HG02571 (cell line): ENCODE measurements around the gene VDR.
"Not testable (repeated sequence)": the region's sequence is repeated elsewhere in the genome, so short reads cannot be mapped to it uniquely, and the experiment has no call there.

Source experiments
- ATAC-seq: cut with Tn5 transposase; IDR thresholded peaks from one replicate; pipeline ENCODE4 v1.9.1; 2021; ENCODE audit warnings: mild to moderate bottlenecking, moderate library complexity; ENCODE audit not compliant: unreplicated experiment

Gene VDR

DNA sequence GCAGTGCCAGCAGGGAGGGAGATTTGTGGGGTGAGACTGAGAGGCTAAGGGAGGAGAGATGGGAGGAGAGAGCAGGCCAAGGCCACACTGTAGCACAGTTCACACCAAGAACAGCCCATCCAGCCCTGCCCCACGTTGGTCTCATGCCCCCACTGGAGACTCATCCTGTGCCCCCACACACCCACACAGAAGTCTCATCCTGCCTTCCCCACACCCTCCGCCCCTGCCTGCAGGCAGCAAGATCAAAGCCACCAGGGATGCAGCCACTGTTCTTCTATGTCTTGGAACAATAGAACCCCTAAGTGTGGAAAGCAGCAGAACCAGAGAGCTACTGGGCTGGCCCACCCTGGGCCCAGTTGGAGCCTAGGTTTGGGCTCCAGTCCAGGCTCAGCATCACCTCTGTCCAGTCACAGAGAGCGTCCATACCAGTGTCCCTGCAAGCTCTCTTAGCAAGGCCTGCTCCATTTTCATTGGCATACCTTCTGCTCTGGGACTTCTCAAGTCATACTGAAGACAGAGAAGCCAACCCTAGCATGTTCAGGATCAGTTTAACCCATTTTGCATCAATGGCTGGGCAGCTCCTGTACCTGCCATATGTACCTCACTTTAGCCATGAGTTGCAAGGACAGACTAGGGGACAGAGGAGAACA lies 53.4 kb downstream of the VDR start:
- ATAC-seq: no peak

GRCh38 chr12:47850153-47851084 lies 54.4 kb downstream of the VDR start:
- ATAC-seq: no peak

DNA sequence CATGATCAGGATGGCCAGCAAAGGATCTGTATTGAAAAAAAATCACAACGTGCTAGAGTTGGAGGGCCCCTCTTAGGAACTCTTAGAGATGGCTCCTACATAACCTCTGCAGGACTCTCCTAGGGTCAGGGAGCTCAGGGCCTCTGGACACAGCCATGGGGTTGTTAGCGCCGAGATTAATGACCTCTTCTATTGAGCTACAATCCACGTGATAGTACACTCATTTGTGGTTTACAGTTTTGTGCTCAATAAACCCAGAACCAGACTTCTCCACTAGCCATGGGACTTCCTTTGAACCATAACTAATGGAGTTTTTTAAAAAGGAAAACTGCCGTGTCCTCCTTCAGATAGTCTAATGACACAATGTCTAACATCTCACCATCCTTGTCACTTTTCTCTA lies 55.5 kb downstream of the VDR start:
- no peak for ATAC-seq

- ATAC-seq: no peak
These were observed 55.9 kb downstream of the VDR start for GRCh38 chr12:47848853-47849252.

- ATAC-seq: no peak
These were observed 58.3 kb downstream of the VDR start for GRCh38 chr12:47846294-47846996.

DNA sequence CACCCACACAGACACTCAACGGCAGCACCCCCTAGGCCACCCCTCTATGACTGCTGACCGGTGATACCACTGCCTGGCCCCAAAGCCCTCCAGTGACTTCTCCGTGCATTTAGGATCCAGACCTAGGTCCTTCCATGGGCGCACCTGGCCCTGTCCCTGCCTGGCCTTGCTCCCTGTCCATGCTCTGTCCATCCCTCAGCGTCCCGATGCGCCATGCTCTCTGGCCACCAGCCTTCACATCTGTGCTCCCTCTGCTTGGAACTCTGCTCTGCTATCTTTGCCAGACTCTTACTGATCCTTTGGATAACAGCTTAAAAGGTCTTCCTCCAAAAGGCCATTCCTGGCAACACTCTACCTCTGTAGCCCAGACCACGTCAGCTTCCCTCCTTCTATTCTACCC lies 59.7 kb downstream of the VDR start:
- ATAC-seq: no peak

DNA sequence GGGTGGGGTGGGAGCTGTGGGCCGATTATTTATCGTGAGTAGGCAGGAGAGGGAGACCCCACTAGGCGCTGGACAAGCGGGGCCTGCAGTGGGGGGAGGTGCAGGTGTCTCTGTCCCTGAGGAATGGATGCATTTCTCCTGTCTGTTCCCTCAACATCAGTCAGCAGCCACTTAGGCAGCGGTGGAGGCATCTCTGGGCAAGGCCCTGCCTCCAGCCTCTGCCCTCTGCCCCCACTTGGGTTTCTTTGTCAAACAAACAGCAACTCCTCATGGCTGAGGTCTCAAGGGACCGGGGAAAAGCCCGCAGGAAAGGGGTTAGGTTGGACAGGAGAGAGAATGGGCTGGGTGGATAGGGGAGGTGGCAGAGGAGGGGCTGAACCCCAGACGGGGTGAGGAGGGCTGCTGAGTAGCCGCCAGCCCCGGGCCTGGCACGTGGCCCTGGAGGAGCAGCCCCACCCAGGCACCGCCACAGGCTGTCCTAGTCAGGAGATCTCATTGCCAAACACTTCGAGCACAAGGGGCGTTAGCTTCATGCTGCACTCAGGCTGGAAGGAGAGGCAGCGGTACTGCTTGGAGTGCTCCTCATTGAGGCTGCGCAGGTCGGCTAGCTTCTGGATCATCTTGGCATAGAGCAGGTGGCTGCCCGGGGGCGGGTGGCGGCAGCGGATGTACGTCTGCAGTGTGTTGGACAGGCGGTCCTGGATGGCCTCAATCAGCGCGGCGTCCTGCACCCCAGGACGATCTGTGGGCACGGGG lies 60.4 kb downstream of the VDR start:
- no peak for ATAC-seq

DNA sequence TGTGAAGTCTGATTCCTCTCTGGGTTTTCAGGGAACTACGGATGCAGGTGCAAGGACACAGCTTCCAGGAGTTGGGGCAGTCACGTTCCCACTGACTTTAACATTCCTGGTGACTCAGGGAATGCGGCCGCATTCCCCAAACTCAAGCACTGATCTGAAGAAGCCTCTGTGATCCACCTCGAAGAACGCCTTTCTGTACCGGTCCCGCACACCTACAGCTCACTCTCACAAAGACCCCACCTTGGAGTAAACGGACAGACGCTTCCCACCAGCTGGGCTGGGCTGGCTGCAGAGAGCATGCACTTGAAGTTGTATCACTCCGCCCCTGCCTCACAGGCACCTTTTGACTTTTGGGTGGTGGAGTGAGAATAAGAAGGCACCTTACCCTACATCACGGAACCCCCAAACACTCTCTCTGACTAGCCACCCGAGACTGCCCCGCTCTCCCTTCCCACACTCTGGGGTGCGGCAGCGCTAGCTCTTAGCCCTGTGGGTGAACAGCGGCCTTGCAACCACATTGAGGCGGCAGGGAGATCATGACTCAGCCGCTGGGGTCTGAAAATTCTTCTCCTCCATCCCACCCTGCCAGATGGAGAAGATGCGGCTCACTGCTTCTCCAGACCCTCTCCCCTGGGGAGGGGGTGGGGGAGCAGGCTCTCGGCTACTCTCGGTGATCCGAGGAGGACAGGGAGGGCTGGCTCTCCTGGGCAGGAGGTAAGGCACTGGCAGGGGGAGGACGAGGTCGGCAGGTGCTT lies 61.4 kb downstream of the VDR start:
- no peak for ATAC-seq

- not testable (repeated sequence) for ATAC-seq
These were observed 62.3 kb downstream of the VDR start for GRCh38 chr12:47842543-47842942.

GRCh38 chr12:47841910-47842309 lies 62.9 kb downstream of the VDR start:
- ATAC-seq: no peak

DNA sequence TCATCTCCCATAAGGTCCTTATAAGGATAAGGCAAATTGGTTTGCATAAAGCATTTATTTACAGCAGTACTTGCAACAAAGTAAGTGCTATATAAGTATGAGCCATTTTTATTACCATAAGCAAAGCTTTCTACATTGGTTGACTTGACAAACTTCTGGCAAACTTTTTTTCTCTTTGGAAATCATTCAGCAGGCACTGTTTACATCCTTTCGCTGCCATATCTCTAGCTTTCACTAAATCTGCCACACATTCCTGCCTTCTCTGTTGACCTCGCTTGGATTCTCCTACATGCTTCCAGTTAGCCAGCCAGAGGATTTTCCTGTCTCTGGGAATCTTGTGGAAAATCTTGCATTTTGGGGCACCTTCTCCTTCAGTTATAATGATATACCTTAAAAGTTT lies 63.3 kb downstream of the VDR start:
- no peak for ATAC-seq

DNA sequence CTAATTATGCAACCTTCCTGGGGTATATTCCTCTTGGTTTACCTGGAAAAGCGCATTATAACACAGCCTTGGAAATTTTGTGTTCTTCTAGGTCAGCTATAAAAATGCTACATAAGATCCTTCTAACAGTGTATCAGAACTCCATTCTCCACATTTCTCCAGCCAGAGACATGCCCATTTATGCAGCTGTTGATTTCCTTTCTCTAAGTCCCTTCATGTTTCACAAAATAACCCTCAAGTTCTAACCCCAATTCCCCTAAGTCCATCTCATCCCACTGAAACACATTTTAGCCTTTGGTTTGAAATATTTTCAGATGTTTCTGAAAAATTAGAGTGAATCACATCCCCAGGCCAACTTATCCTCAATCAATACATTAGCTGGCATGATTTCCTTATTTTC lies 64.2 kb downstream of the VDR start:
- ATAC-seq: no peak

DNA sequence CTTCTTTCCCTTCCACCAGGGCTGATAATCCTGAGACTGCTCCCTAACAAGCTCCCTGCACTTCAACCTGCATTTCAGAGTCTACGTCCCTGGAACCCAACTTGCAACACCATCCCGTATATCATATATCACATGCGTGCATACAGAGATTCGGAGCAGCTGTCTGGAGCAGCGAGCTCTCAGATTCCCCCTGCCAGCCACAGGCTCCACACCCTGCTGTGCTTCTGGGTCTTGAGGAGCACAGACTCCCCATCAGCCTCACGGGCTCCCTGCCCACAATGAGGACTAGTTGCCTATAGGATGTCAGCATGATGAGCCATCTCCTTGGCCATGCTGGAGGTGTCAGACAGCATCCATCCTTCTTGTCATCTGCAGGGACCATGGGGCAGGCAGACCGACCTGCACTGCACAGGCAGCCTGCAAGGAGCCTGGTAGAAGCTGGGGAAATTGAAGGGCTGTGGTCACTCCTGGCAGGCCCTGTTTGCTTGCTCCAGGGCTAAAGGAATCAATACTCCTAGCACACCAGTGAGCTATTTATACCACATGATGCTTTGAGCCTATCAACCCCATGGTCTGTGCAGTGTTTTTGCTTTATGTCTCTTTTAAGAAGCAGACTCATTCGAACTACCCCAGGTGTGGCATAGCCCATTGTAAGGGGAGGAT lies 65.4 kb downstream of the VDR start:
- no peak for ATAC-seq

DNA sequence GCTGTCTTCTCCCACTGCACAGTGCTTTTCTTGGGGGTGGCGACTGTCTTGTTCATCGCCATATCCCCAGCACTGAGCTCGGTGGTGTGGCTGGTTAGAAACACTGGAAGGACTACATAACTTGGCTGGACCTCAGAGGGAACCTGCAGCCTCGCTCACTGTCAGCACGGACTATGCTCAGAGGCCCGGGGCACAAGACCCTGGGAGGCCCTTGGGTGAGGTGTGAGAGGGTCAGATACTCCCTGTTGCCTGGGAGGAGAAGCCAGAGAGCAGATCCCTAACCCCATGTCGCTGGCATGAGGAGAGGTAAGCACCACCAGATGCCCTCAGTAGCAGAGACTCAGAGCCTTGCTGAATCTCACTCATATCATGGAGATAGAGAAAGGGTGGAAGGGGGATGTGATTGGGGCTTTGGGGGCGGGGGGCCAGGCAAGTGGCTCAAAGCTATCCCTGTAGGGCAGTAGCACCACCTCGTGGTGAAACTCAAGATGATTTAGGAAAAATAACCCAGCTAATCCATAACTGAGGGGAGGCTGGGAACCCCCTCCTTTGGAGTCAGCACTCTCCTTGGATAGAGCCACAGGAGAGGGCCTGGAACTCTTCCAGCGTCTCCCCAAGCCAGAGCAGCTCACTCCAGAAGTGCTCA lies 66.4 kb downstream of the VDR start:
- ATAC-seq: no peak

DNA sequence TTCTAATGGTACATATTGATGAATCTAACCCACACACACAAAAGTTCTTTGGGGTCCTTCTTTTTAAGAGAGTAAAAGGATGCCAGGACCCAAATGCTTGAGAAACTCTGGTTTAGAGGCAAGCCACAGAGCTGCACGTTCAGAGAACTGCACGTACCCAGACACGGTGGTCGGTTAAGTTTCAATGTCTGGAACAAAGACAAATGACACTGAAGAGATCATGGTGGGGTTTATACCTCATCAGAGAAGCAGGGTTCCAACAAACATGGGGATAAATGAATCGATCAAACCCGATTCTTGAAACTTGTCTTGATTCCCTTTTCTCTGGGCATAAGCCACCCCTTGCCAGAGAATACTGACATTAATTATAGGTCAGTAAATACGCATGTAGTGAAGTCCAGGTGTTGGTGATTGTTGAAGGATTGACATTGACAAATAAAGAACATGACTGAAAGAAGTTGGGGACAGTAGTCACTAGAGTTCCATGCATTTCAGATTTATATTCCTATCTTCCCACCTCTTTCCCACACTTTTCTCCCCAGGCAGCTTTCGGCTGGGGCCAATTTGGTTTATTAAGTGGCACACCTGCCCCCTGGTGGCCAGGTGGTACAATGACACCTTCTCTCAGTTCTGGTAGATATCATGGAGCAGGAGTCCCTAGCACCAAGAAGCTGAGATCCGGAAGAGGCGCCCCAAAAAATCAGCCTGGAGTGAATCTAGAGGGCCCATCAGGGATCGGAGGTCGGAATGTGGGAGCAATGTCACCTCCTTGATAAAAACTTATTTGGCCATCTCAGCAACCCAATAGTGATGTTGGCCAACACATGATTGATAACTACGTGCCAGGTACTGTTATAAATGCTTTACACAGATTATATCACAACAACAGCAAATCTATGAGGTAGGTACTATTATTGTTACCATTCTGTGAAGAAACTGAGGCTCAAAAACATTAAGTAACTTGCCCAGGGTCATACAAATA lies 67.3 kb downstream of the VDR start:
- no peak for ATAC-seq

- ATAC-seq: no peak
These were observed 69.0 kb downstream of the VDR start for GRCh38 chr12:47835831-47836155.

- no peak for ATAC-seq
These were observed 69.6 kb downstream of the VDR start for GRCh38 chr12:47835006-47835830.
